Fibroblast of lung (primary cell): ENCODE data around the gene AATK. TPM values are rescaled to one million over a fixed set of nuclear protein-coding genes. Genes with fewer than 3 reads are reported as not detected.

Source experiments
- DNase-seq, 2 donors: peaks; one replicate each; pipeline versions ENCODE4 v3.0.0 to v3.0.0-alpha.2; 2010; ENCODE audit warnings: low read depth in 2 of 2
- H2AFZ ChIP-seq: 2 replicates; pipeline ENCODE4 v1.5.1; 2012; ENCODE audit warnings: low read length, control low read depth, inconsistent platforms
- H3K27ac ChIP-seq: 2 replicates; pipeline ENCODE4 v1.5.1; 2011; ENCODE audit warnings: low read length, control low read depth; ENCODE audit not compliant: insufficient read depth
- H3K27me3 ChIP-seq: 2 replicates; pipeline ENCODE4 v1.5.1; 2011; ENCODE audit warnings: mild to moderate bottlenecking, low read length; ENCODE audit not compliant: control insufficient read depth, insufficient read depth
- H3K36me3 ChIP-seq: 2 replicates; pipeline ENCODE4 v1.5.1; 2011; ENCODE audit warnings: low read length; ENCODE audit not compliant: control insufficient read depth, insufficient read depth
- H3K4me1 ChIP-seq: 2 replicates; pipeline ENCODE4 v1.5.1; 2011; ENCODE audit warnings: low read length; ENCODE audit not compliant: control insufficient read depth, insufficient read depth; ENCODE audit errors: extremely low read depth
- H3K4me2 ChIP-seq: 2 replicates; pipeline ENCODE4 v1.5.1; 2011; ENCODE audit warnings: low read length, control low read depth; ENCODE audit not compliant: insufficient read depth; ENCODE audit errors: extremely low read depth
- H3K4me3 ChIP-seq, 4 experiments: fragments of 200-600 bp in 1 of 4; sonication (generic) in 1 of 4; replicated peaks in 1 of 4; 2 replicates each; pipeline ENCODE4 v1.5.1; 2011 to 2016; ENCODE audit warnings: low read length in 4 of 4, low read depth in 3 of 4, mild to moderate bottlenecking in 3 of 4, control low read depth in 2 of 4, inconsistent platforms in 1 of 4, mixed read lengths in 1 of 4; ENCODE audit not compliant: insufficient read depth in 1 of 4; ENCODE audit errors: control extremely low read depth in 1 of 4
- H3K79me2 ChIP-seq: 2 replicates; pipeline ENCODE4 v1.5.1; 2012; ENCODE audit warnings: mild to moderate bottlenecking, low read length, inconsistent platforms; ENCODE audit not compliant: control insufficient read depth, insufficient read depth
- H3K9ac ChIP-seq: 2 replicates; pipeline ENCODE4 v1.5.1; 2011; ENCODE audit warnings: mild to moderate bottlenecking, low read length, control low read depth; ENCODE audit not compliant: insufficient read depth
- H3K9me3 ChIP-seq: 2 replicates; pipeline ENCODE4 v1.5.1; 2012; ENCODE audit warnings: low read depth, low read length; ENCODE audit not compliant: control insufficient read depth, insufficient read depth
- H4K20me1 ChIP-seq: 2 replicates; pipeline ENCODE4 v1.5.1; 2011; ENCODE audit warnings: low read length; ENCODE audit not compliant: control insufficient read depth, insufficient read depth; ENCODE audit errors: extremely low read depth
- EZH2 ChIP-seq: IDR thresholded peaks from 2 replicates; pipeline ENCODE4 v1.5.1; 2012; ENCODE audit warnings: low read length, control low read depth, mild to moderate bottlenecking; ENCODE audit errors: missing control alignments
- polyA plus RNA-seq, 2 donors: library from polyadenylated mRNA; depleted of rRNA in 1 of 2; stranded (reverse) in 1 of 2; unstranded in 1 of 2; fragments of >200 nt; gene quantifications; 2 replicates each; pipeline ENCODE4 v1.2.1, GENCODE V29; 2011 to 2012; ENCODE audit warnings: missing spikeins in 1 of 2
- total RNA-seq: library from RNA; depleted of rRNA; stranded (reverse); fragments of >200 nt; gene quantifications from 2 replicates; pipeline ENCODE4 v1.2.1, GENCODE V29; 2014
- TF ChIP-seq, protein P1 (sequence below), 2 donors: IDR thresholded peaks in 1 of 2; conservative IDR thresholded peaks in 1 of 2; 1 replicate in 1 of 2; 2 replicates in 1 of 2; pipeline ENCODE4 v1.5.1; 2011 to 2012; ENCODE audit warnings: low read length in 2 of 2, control low read depth in 1 of 2, inconsistent platforms in 1 of 2, low read depth in 1 of 2, mild to moderate bottlenecking in 1 of 2

AATK gene
- total and polyA plus RNA-seq, 2 donors (not counting 1 experiment from before 2014, with no cell fraction given): 0.16 to 0.50 TPM

DNA sequence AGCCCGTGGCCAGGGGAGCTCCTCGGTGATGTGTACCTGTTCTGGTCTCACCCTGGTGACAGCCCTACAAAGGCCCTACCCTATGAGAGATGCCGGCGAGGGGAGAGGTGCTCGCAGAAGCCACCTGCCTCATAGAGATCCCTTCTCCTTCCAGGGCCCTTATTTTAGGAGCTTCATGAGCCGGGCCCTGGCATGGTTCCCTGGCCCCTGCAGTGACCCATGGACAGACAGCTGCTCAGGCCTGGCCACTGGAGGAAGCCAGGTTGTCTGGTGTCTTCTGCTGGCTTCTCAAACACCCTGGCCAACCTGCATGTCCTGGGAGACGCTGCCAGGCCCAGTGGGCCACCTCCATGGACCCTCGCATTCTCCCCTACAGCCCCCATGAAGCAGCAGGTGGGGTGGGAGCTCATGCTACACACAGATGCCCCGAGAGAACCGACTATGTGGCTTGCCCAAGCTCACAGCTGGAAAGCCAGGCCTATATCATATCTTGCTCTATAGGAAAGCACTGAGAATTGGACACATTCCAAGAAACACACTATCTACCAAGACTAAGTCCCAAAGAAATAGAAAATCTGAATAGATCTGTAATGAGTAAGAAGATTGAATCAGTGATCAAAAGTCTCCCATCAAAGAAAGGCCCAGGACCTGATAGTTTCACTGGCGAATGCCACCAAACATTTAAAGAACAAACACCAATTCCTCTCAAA lies 7.2 kb upstream of the AATK start:
- Histone ChIP-seq H2AFZ (no peak overlapping the region), H3K27ac (no peak overlapping the region), H3K9ac (no peak overlapping the region), H4K20me1 (no peaks in the 10 kb centered on the region), H3K4me2 (no peak overlapping the region), H3K36me3 (no peaks in the 10 kb centered on the region), H3K4me3 (no peak overlapping the region), H3K4me1 (no peaks in the 10 kb centered on the region), H3K9me3 (no peaks in the 10 kb centered on the region), H3K27me3 (no peaks in the 10 kb centered on the region), H3K79me2 (no peaks in the 10 kb centered on the region)
- TF ChIP-seq EZH2: no peak
- TF ChIP-seq, protein P1, sequence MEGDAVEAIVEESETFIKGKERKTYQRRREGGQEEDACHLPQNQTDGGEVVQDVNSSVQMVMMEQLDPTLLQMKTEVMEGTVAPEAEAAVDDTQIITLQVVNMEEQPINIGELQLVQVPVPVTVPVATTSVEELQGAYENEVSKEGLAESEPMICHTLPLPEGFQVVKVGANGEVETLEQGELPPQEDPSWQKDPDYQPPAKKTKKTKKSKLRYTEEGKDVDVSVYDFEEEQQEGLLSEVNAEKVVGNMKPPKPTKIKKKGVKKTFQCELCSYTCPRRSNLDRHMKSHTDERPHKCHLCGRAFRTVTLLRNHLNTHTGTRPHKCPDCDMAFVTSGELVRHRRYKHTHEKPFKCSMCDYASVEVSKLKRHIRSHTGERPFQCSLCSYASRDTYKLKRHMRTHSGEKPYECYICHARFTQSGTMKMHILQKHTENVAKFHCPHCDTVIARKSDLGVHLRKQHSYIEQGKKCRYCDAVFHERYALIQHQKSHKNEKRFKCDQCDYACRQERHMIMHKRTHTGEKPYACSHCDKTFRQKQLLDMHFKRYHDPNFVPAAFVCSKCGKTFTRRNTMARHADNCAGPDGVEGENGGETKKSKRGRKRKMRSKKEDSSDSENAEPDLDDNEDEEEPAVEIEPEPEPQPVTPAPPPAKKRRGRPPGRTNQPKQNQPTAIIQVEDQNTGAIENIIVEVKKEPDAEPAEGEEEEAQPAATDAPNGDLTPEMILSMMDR (conservative IDR thresholded peaks at IDR 0.05 in 1 of 2, IDR thresholded peaks at IDR 0.05 in 1 of 2; ENCODE audit: low read depth in 1 of 2, low read length in 2 of 2): no peak
- DNase-seq: no peak

DNA sequence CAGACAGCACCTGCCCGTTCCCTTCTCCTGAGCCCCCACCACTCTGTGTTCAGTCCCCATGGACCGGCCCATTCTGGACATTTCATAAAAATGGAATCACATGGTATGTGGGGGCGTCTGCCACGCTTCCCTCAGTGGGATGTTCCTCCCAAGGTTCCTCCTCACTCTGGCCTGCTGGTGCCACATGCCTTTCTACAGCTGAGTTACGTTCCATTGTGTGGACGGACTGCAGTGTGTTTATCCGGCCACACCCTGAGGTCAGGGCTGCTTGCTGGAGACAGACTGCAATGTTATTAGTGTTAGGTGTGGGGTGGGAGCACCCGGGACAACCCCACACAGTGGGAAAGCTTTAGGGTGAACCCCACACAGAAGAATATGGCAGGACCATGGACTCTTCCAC lies 5.9 kb upstream of the AATK start:
- no peak overlapping the region for H3K4me3 ChIP-seq
- no peaks in the 10 kb centered on the region for H3K4me1 ChIP-seq
- H3K9ac ChIP-seq: no peak overlapping the region
- no peak overlapping the region for H2AFZ ChIP-seq
- TF ChIP-seq, protein P1 (conservative IDR thresholded peaks at IDR 0.05 in 1 of 2, IDR thresholded peaks at IDR 0.05 in 1 of 2; ENCODE audit: low read depth in 1 of 2, low read length in 2 of 2): no peak
- no peak for TF ChIP-seq EZH2
- H3K79me2 ChIP-seq: no peaks in the 10 kb centered on the region
- H3K27ac ChIP-seq: no peak overlapping the region
- H3K9me3 ChIP-seq: no peaks in the 10 kb centered on the region
- no peaks in the 10 kb centered on the region for H4K20me1 ChIP-seq
- H3K4me2 ChIP-seq: no peak overlapping the region
- H3K36me3 ChIP-seq: no peaks in the 10 kb centered on the region
- DNase-seq: peak in 1 of 2 donors; percentile 25
- peaks cover 4% of the 10 kb centered on the region for H3K27me3 ChIP-seq

DNA sequence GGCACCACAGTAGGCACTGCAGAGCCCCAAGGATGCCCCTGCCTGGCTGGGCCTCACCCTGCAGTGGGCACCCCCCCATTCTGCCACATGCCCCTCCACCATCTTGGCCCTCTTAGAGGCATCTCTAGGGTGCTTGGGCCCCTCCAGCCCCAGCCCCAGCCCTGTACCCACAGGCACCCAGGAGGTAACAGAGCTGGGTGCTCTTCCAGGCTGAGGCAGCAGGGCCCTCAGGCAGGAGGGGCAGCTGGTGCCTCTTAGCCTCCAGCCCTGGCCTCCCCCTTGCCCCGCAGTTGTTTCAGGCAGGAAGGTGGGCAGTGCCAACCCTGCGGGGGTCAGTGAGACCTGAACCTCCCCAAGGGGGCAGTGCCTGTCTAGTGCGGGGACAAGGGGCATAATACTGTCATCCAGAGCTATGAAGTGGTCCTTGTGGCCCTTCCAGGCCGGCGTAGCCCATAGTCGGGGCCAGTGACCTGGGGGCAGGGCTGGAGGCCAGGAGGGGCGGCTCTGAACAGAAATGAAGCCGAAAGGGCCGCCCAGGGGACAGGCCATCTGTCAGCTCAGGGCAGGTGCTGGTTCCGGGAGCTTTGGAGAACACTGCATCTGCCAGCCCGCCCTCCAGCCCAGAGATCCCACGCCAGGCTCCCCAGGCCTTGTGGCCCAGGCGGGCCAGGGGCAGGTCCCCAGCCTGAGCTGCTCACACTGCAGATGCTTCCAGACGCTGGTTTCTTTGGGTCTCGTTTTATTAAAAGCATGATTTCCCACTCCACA lies 4.9 kb upstream of the AATK start:
- TF ChIP-seq, protein P1 (conservative IDR thresholded peaks at IDR 0.05 in 1 of 2, IDR thresholded peaks at IDR 0.05 in 1 of 2; ENCODE audit: low read depth in 1 of 2, low read length in 2 of 2): no peak
- TF ChIP-seq EZH2: no peak
- no peaks in the 10 kb centered on the region for H3K36me3 ChIP-seq
- H3K27ac ChIP-seq: no peak overlapping the region
- no peaks in the 10 kb centered on the region for H4K20me1 ChIP-seq
- H2AFZ ChIP-seq: no peak overlapping the region
- H3K4me2 ChIP-seq: no peak overlapping the region
- H3K4me1 ChIP-seq: no peaks in the 10 kb centered on the region
- H3K9me3 ChIP-seq: no peaks in the 10 kb centered on the region
- no peak overlapping the region for H3K4me3 ChIP-seq
- DNase-seq: no peak
- H3K27me3 ChIP-seq: peaks cover 5% of the 10 kb centered on the region
- no peak overlapping the region for H3K9ac ChIP-seq
- no peaks in the 10 kb centered on the region for H3K79me2 ChIP-seq
